Epithelial cell of esophagus (primary cell): ENCODE results near the gene PRRG3.

ENCODE experiments used
- DNase-seq: peaks from one replicate; pipeline ENCODE4 v3.0.0; 2010; ENCODE audit warnings: low read depth
- H3K4me3 ChIP-seq: 2 replicates; pipeline ENCODE4 v1.5.1; 2011; ENCODE audit warnings: mild to moderate bottlenecking, low read length, control low read depth
- TF ChIP-seq, protein P1 (sequence below): IDR thresholded peaks from 2 replicates; pipeline ENCODE4 v1.5.1; 2011; ENCODE audit warnings: low read depth, mild to moderate bottlenecking, low read length, control low read depth, inconsistent platforms; ENCODE audit not compliant: insufficient read depth; ENCODE audit errors: missing control alignments

PRRG3 gene

DNA sequence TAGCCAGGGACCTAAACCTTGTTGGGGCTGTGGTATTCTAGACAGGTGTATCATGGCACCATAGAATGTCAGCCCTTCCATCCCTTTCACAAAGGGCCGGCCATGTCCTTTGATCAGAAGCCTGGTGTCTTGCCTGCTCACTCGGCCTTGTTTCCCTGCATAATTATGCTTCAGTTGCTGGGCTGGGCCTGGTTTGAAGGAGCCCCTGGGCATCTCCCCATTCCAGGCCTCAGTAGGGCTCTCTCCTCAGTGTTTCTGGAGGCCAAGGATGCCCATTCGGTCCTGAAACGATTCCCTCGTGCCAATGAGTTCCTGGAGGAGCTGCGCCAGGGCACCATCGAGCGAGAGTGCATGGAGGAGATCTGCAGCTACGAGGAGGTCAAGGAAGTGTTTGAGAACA, 4.5 kb downstream of the PRRG3 start:
- TF ChIP-seq, protein P1, sequence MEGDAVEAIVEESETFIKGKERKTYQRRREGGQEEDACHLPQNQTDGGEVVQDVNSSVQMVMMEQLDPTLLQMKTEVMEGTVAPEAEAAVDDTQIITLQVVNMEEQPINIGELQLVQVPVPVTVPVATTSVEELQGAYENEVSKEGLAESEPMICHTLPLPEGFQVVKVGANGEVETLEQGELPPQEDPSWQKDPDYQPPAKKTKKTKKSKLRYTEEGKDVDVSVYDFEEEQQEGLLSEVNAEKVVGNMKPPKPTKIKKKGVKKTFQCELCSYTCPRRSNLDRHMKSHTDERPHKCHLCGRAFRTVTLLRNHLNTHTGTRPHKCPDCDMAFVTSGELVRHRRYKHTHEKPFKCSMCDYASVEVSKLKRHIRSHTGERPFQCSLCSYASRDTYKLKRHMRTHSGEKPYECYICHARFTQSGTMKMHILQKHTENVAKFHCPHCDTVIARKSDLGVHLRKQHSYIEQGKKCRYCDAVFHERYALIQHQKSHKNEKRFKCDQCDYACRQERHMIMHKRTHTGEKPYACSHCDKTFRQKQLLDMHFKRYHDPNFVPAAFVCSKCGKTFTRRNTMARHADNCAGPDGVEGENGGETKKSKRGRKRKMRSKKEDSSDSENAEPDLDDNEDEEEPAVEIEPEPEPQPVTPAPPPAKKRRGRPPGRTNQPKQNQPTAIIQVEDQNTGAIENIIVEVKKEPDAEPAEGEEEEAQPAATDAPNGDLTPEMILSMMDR: no peak
- H3K4me3 ChIP-seq: no peak overlapping the region
- no peak for DNase-seq

DNA sequence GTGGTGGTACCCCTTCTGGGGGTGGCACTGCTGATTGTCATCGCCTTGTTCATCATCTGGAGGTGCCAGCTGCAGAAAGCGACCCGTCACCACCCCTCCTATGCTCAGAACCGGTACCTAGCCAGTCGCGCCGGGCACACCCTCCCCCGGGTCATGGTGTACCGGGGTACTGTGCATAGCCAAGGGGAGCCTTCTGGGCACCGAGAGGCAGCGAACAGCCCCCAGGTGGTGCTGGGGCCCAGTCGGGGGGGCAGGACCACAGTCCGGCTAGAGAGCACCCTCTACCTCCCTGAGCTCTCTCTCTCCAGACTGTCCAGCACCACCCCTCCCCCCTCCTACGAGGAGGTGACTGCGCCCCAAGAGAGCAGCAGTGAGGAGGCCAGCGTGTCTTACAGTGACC, 5.3 kb downstream of the PRRG3 start:
- no peak overlapping the region for H3K4me3 ChIP-seq
- TF ChIP-seq, protein P1: no peak
- no peak for DNase-seq

DNA sequence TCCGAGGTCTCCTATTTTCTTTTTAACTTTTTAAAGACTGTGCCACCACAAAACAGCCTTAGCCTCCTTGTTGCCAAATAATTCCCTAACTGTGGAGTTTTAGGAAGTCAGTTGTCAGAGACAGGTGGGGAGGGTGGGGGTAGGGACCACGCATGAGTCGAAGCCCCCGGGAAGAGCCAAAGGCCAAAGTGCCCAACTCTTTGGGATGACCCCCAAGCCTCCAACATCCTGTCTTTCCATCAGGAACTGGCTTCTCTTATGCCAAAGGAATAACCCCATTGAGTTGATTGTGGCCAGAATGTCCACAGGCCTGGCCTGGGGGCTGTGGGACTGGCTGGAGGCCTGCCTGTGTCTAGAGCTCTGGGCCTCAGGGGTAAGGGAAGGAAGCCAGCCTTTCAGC, 5.8 kb downstream of the PRRG3 start:
- DNase-seq: no peak
- TF ChIP-seq, protein P1: no peak
- no peak overlapping the region for H3K4me3 ChIP-seq

DNA sequence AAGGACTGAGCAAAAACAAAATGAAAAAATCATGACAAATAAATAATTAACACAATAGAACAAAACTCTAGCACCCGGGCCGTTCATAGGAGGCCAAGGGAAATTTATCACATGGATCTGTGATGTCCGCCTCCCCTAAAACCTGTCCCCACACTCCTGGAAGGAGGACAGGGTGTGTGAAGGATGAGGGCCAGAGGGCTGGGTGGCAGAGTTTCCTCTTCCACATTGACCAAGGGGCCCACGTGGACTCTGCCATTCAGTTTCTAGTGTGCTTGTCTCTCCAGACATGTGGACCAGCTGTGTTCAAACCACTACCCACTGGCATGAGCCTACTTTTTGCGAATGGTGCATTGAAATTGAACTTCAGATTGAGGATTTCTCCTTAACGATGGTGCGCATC, 6.3 kb downstream of the PRRG3 start:
- TF ChIP-seq, protein P1: no peak
- no peak for DNase-seq
- H3K4me3 ChIP-seq: no peak overlapping the region

DNA sequence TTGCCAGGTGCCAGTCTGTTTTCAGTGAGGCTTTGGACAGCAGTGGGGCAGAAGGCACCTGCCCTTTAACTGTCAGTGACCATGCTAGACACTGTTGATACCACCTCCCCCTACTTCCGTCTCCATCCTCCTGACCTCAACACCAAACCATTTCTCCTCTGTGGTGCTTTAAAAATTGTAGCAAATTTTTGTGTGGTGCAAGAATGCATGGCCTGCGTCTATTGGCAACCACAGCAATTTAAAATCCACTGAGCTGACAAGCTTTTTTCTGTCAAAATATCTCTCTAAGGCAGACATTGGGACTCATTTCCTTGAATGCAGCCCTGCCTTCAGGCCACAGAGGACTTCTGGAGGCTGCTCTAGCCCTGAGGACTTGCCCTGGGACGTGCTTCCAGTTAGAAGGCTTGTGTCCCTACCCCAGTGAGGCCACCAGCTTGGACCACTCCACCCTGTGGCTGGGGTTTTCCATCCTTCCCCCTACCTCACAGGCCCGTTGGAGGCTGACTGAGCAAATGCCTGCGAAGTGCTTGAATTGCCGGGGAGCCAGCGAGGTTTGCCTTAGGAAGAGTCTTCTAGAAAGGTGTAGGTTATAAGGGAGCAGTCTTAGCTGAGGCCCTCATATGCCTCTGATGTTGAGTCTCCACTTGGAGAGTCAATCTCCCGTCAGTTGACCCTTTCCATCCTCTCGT, 6.9 kb downstream of the PRRG3 start:
- TF ChIP-seq, protein P1: no peak

DNA sequence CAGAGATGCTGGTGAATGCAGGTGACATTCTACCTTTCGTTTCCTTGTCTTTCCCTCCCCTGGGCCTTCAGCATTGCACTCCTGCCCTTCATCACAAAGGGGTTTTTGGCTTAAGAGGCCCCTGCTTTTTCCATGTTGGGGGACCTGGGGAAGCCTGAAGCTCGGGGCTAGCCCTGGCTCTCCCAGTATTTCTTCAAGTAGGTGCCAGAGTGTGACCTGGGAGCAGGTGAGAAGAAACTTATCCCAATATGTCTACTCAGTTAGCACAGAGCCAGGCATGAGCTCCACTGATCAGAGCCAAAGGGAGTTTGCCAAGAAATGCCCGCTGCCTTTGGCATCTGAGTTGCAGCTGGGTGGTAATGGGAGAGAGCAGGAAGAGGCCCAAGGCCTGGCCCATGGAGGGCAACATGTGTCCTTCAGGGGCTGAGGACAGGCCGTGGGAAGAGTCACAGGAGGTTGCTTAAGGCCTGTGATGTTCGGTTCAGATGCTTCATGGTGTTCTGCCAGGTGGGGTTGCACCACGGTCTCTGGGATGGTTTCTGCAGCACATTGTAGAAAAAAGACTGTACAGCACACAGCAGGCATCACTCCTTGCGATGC, 7.6 kb downstream of the PRRG3 start:
- DNase-seq: no peak
- no peak overlapping the region for H3K4me3 ChIP-seq
- TF ChIP-seq, protein P1: no peak

More for the DNA sequence above, 6.9 kb downstream of the PRRG3 start:
- H3K4me3 ChIP-seq: no peak overlapping the region
- no peak for DNase-seq

DNA sequence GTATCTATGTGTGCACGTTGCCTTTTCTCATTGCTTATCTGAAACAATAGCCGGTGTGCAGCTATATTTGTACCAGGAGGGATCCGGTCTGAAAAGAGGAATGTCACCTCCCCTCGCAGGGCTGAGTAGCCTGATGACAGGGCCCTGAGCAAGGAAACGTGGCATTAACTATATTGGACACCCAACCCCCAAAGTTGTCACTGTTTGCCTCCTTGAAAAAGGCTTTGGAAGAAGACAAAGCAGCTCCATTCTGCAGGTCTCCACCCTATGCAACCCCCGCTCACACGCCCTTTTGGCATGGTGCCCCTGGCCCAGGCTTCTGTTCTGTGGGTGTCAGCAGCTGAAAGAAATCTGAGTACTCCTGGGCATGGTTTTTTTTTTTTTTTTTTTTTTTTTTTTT, 8.2 kb downstream of the PRRG3 start:
- H3K4me3 ChIP-seq: no peak overlapping the region
- DNase-seq: no peak
- TF ChIP-seq, protein P1: no peak
